Astrocyte (in vitro differentiated cells and primary cell): ENCODE results near the gene PTGFRN. TPM values are rescaled to one million over a fixed set of nuclear protein-coding genes. Genes with fewer than 3 reads are reported as not detected.

ENCODE experiments used
- DNase-seq: peaks from one replicate; pipeline ENCODE4 v3.0.0-alpha.2; 2010; ENCODE audit warnings: low read depth
- FAIRE-seq: peaks from 2 replicates; lab custom pipeline; 2011; peaks lifted over from hg19 to GRCh38; lab: Jason Lieb, UNC
- H2AFZ ChIP-seq: 2 replicates; pipeline ENCODE4 v1.6.0; 2012; ENCODE audit warnings: low read depth, low read length, inconsistent platforms
- H3K27ac ChIP-seq: 2 replicates; pipeline ENCODE4 v1.5.1; 2011; ENCODE audit warnings: low read depth, low read length, inconsistent platforms
- H3K27me3 ChIP-seq: 2 replicates; pipeline ENCODE4 v1.6.0; 2011; ENCODE audit warnings: low read length, inconsistent platforms; ENCODE audit not compliant: insufficient read depth
- H3K36me3 ChIP-seq: 2 replicates; pipeline ENCODE4 v1.5.1; 2011; ENCODE audit warnings: low read length, inconsistent platforms; ENCODE audit not compliant: insufficient read depth
- H3K4me1 ChIP-seq: 2 replicates; pipeline ENCODE4 v1.5.1; 2011; ENCODE audit warnings: low read length, inconsistent platforms; ENCODE audit not compliant: insufficient read depth
- H3K4me2 ChIP-seq: 2 replicates; pipeline ENCODE4 v1.6.0; 2012; ENCODE audit warnings: low read length, inconsistent platforms
- H3K4me3 ChIP-seq: 2 replicates; pipeline ENCODE4 v1.5.1; 2011; ENCODE audit warnings: low read depth, mild to moderate bottlenecking, low read length, inconsistent platforms; ENCODE audit not compliant: insufficient read depth
- H3K79me2 ChIP-seq: 2 replicates; pipeline ENCODE4 v1.6.0; 2012; ENCODE audit warnings: mild to moderate bottlenecking, low read length, inconsistent platforms; ENCODE audit not compliant: insufficient read depth
- H3K9ac ChIP-seq: 2 replicates; pipeline ENCODE4 v1.6.0; 2012; ENCODE audit warnings: mild to moderate bottlenecking, low read length, inconsistent platforms
- H3K9me3 ChIP-seq: 2 replicates; pipeline ENCODE4 v1.5.1; 2012; ENCODE audit warnings: low read depth, mild to moderate bottlenecking, low read length, inconsistent platforms; ENCODE audit not compliant: insufficient read depth
- H4K20me1 ChIP-seq: 2 replicates; pipeline ENCODE4 v1.6.0; 2012; ENCODE audit warnings: low read length, inconsistent platforms; ENCODE audit not compliant: insufficient read depth
- H3K27ac Mint-ChIP-seq: one replicate; pipeline ENCODE4 v1.8.0; 2021; ENCODE audit warnings: mild to moderate bottlenecking, mixed read lengths; ENCODE audit not compliant: unreplicated experiment
- H3K27me3 Mint-ChIP-seq: one replicate; pipeline ENCODE4 v1.8.0; 2021; ENCODE audit warnings: low read depth, mixed read lengths; ENCODE audit not compliant: unreplicated experiment
- H3K36me3 Mint-ChIP-seq: one replicate; pipeline ENCODE4 v1.8.0; 2021; ENCODE audit warnings: low read depth, mixed read lengths; ENCODE audit not compliant: unreplicated experiment
- H3K4me1 Mint-ChIP-seq: one replicate; pipeline ENCODE4 v1.8.0; 2021; ENCODE audit warnings: low read depth, mixed read lengths; ENCODE audit not compliant: unreplicated experiment
- H3K4me3 Mint-ChIP-seq: one replicate; pipeline ENCODE4 v1.8.0; 2021; ENCODE audit warnings: mild to moderate bottlenecking, moderate library complexity, mixed read lengths; ENCODE audit not compliant: unreplicated experiment
- H3K9me3 Mint-ChIP-seq: one replicate; pipeline ENCODE4 v1.8.0; 2021; ENCODE audit warnings: mild to moderate bottlenecking, mixed read lengths; ENCODE audit not compliant: unreplicated experiment
- CTCF ChIP-seq: IDR thresholded peaks from 2 replicates; pipeline ENCODE4 v1.5.1; 2011; ENCODE audit warnings: low read depth, mild to moderate bottlenecking, inconsistent platforms, low read length, moderate library complexity; ENCODE audit not compliant: insufficient read depth
- EZH2 ChIP-seq: IDR thresholded peaks from 2 replicates; pipeline ENCODE4 v1.6.1; 2012; ENCODE audit warnings: mild to moderate bottlenecking, low read length, inconsistent platforms; ENCODE audit not compliant: insufficient read depth
- total RNA-seq: library from RNA; stranded (reverse); gene quantifications from 2 replicates; pipeline ENCODE4 v1.2.1, GENCODE V29; 2021

PTGFRN gene
- total RNA-seq, 1 donor from 2014 or later, result 157 TPM

GRCh38 chr1:116870300-116870699 is 39.4 kb upstream of the PTGFRN start:
- TF ChIP-seq EZH2 (no peak), CTCF (no peak)
- no peaks in the 10 kb centered on the region for H3K9me3 ChIP-seq
- Mint-ChIP-seq H3K9me3 (no peaks in the 10 kb centered on the region), H3K27ac (no peak overlapping the region), H3K4me1 (no peaks in the 10 kb centered on the region), H3K4me3 (no peak overlapping the region), H3K27me3 (no peaks in the 10 kb centered on the region), H3K36me3 (peaks cover 3% of the 10 kb centered on the region)
- H3K4me1 ChIP-seq, result no peaks in the 10 kb centered on the region
- H3K9ac ChIP-seq, result no peak overlapping the region
- no peak overlapping the region for H3K4me3 ChIP-seq
- H3K79me2 ChIP-seq, result no peaks in the 10 kb centered on the region
- H3K4me2 ChIP-seq, result no peak overlapping the region
- H2AFZ ChIP-seq, result no peak overlapping the region
- H4K20me1 ChIP-seq, result no peaks in the 10 kb centered on the region
- DNase-seq, result no peak
- H3K27me3 ChIP-seq, result no peaks in the 10 kb centered on the region
- no peak overlapping the region for H3K27ac ChIP-seq
- H3K36me3 ChIP-seq, result no peaks in the 10 kb centered on the region
- no peak for FAIRE-seq

GRCh38 chr1:116871779-116872146 is 38.0 kb upstream of the PTGFRN start:
- peak; percentile 22 for DNase-seq
- no peaks in the 10 kb centered on the region for H3K79me2 ChIP-seq

More at GRCh38 chr1:116871779-116872146, 38.0 kb upstream of the PTGFRN start:
- no peaks in the 10 kb centered on the region for H3K36me3 ChIP-seq
- no peaks in the 10 kb centered on the region for H3K27me3 Mint-ChIP-seq
- no peak overlapping the region for H3K4me2 ChIP-seq
- H3K27me3 ChIP-seq, result no peaks in the 10 kb centered on the region
- H3K4me1 Mint-ChIP-seq, result no peaks in the 10 kb centered on the region
- H3K9me3 ChIP-seq, result no peaks in the 10 kb centered on the region
- no peak overlapping the region for H2AFZ ChIP-seq
- H3K4me3 ChIP-seq, result no peak overlapping the region
- no peak overlapping the region for H3K27ac ChIP-seq
- no peaks in the 10 kb centered on the region for H4K20me1 ChIP-seq
- no peak overlapping the region for H3K27ac Mint-ChIP-seq
- no peak for FAIRE-seq
- peaks cover 3% of the 10 kb centered on the region for H3K36me3 Mint-ChIP-seq
- no peaks in the 10 kb centered on the region for H3K4me1 ChIP-seq
- H3K9ac ChIP-seq, result no peak overlapping the region
- no peak for TF ChIP-seq EZH2
- no peak for TF ChIP-seq CTCF
- H3K9me3 Mint-ChIP-seq, result no peaks in the 10 kb centered on the region
- H3K4me3 Mint-ChIP-seq, result no peak overlapping the region
